Esophagus muscularis mucosa (tissue), 4 donors: ENCODE results near the gene LGALS7B.

ENCODE experiments used
- EP300 ChIP-seq: sonication (generic); formaldehyde crosslinking; IDR thresholded peaks from one replicate; pipeline ENCODE4 v1.6.1; 2017; ENCODE audit warnings: antibody characterized with exemption
- POLR2A ChIP-seq: fragments of 450-650 bp; IDR thresholded peaks from one replicate; pipeline ENCODE4 v1.6.1; 2017; ENCODE audit warnings: antibody characterized with exemption, moderate library complexity, mild to moderate bottlenecking, low read depth
- POLR2AphosphoS5 ChIP-seq, 2 donors: sonication (generic); formaldehyde crosslinking; IDR thresholded peaks; one replicate each; pipeline ENCODE4 v1.6.1; 2017; ENCODE audit warnings: antibody characterized with exemption in 2 of 2
- TF ChIP-seq, protein P1 (sequence below), 3 experiments: fragments of 200-600 bp in 2 of 3; fragments of 450-650 bp in 1 of 3; sonication (generic) in 2 of 3; IDR thresholded peaks; one replicate each; pipeline ENCODE4 v1.5.1; 2017 to 2019; ENCODE audit warnings: antibody characterized with exemption in 3 of 3, mild to moderate bottlenecking in 2 of 3, moderate library complexity in 1 of 3

- TF ChIP-seq, protein P1, sequence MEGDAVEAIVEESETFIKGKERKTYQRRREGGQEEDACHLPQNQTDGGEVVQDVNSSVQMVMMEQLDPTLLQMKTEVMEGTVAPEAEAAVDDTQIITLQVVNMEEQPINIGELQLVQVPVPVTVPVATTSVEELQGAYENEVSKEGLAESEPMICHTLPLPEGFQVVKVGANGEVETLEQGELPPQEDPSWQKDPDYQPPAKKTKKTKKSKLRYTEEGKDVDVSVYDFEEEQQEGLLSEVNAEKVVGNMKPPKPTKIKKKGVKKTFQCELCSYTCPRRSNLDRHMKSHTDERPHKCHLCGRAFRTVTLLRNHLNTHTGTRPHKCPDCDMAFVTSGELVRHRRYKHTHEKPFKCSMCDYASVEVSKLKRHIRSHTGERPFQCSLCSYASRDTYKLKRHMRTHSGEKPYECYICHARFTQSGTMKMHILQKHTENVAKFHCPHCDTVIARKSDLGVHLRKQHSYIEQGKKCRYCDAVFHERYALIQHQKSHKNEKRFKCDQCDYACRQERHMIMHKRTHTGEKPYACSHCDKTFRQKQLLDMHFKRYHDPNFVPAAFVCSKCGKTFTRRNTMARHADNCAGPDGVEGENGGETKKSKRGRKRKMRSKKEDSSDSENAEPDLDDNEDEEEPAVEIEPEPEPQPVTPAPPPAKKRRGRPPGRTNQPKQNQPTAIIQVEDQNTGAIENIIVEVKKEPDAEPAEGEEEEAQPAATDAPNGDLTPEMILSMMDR (IDR thresholded peaks at IDR 0.05) = no peak
- TF ChIP-seq POLR2A = no peak
- no peak for TF ChIP-seq POLR2AphosphoS5 (IDR thresholded peaks at IDR 0.05)
- no peak for TF ChIP-seq EP300
These were observed 10.1 kb downstream of the LGALS7B start for GRCh38 chr19:38799104-38799503.
